GM19468 (cell line): Measurements from ENCODE around the gene HTRA2.

Experiments used
- ATAC-seq: cut with Tn5 transposase; IDR thresholded peaks from one replicate; pipeline ENCODE4 v1.9.1; 2021; ENCODE audit warnings: mild to moderate bottlenecking, moderate library complexity, moderate number of reproducible peaks; ENCODE audit not compliant: unreplicated experiment; ENCODE audit errors: extremely low read depth

The HTRA2 gene

DNA sequence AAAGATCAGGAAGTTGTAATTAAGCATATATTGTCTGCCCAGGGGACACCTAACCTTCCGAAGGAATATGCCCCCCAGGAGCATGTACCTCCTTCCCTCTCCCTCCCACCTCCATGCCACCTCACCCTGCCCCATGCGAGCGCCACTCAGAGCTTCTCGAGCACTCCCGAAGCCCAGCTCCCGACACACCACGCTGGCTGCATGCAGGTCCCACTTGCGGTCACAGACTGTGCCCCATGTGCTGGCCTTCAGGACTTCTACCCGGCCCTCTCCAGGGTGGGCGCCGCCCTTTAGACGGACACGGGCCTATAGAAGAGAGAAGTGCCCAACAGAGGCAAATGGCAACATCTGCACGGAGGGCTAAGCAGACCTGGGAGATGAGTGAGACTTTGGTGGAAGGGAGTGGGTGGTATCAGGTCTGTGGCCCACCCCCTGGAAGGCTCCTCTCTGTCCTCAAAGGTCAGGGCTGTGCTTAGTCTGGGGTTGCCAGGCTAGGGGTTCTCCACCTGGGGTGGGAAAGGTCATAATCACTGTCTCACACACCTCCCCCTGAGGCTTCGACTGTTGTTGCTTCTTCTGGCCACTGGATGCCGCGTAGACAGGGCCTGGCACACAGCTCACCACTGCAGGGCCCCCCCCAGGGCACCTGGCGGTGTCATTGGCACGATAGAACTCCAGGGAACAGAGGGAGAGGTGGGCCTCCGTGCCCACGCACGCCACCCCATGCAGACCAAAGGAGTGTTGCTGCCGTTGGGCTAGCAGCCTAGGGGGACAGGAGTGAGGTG, 6.6 kb downstream of the HTRA2 start:
- ATAC-seq: no peak

DNA sequence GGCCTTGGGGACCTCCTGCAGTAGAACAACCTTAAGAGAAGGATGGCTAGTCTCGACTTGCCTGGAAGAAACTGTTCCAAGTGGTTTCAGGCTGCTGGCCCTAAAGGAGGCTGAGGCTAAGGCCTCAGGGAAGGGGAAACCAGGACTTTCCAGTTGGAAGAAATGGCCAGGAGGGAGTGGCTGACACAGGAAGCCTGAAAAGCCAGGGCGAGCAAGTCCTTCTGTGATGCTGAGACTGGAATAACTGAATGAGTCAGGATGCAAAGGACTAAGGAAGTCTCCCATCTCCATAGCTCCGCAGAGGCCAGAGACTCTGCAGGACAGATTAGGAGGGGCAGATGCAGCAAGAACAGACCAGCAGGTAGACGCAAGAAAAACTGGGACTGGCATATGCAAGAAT, 7.4 kb downstream of the HTRA2 start:
- ATAC-seq: no peak

GRCh38 chr2:74538881-74539339, 9.2 kb downstream of the HTRA2 start:
- no peak for ATAC-seq

GRCh38 chr2:74540291-74540690, 10.6 kb downstream of the HTRA2 start:
- ATAC-seq: no peak

GRCh38 chr2:74542978-74543377, 13.2 kb downstream of the HTRA2 start:
- ATAC-seq: no peak

DNA sequence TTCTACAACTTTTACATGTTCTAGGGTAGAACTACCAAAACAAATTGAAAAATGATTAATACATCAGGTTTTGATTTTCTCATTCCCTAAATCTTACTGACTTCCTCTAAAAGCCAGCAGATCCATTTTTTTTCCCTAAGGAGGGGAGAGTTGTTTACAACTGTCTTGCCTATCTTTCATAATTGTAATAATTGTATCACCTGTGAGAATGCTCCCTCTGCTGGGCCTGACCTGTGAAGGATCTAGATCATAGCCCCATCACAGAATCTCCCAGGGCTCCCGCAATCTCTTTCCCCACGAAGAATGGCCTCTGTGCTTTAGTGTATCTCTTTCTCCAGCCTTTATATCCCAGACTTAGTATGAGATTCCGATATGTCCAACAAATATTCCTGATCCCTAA, 14.9 kb downstream of the HTRA2 start:
- ATAC-seq: no peak

DNA sequence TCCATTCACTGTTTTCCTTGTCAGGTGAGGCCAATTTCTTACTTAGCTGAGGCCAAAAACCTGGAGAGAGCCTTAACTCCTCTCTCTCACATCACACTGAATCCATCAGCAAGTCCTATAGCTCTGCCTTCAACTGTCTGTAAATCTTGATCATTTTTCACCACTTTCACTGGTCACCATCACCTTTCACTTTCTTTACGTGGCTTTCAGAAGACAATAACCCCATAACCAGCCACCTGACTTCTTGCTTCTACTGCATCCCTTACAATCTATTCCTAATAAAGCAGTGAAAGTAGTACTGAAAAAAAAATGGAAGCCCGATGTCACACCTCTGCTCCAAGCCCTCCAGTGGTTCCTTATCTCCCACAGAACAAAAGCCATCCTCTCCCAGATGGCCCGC, 16.3 kb downstream of the HTRA2 start:
- no peak for ATAC-seq

DNA sequence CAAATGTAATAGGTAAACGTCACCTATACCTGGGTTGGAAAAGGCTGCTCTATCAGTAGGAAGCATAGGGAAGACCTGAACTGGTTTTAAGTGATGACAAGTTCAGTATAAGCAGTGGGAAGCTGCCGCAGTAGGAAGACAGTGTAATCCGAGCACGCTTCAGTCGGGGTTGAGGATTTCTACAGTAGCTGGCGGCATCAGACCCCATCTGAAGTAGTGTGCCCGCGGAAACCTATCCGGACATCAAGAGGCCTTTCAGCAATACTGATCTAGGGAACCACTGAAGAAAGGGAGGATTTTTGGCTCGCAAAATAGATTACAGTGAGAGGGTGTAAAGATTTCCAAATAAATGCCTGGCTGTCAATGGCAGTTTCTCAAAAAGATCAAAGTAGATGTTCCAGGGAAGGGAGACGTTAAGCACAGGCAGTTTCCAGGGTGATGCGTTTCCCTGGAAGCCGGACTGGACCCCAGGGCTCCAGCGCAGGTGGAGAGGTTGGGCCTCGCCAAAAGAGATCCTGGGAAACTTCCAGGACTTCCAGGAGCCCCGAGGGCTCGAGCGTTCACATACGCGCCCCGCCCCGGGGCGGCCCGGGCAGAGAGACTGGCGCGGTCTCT, 18.7 kb downstream of the HTRA2 start:
- no peak for ATAC-seq

DNA sequence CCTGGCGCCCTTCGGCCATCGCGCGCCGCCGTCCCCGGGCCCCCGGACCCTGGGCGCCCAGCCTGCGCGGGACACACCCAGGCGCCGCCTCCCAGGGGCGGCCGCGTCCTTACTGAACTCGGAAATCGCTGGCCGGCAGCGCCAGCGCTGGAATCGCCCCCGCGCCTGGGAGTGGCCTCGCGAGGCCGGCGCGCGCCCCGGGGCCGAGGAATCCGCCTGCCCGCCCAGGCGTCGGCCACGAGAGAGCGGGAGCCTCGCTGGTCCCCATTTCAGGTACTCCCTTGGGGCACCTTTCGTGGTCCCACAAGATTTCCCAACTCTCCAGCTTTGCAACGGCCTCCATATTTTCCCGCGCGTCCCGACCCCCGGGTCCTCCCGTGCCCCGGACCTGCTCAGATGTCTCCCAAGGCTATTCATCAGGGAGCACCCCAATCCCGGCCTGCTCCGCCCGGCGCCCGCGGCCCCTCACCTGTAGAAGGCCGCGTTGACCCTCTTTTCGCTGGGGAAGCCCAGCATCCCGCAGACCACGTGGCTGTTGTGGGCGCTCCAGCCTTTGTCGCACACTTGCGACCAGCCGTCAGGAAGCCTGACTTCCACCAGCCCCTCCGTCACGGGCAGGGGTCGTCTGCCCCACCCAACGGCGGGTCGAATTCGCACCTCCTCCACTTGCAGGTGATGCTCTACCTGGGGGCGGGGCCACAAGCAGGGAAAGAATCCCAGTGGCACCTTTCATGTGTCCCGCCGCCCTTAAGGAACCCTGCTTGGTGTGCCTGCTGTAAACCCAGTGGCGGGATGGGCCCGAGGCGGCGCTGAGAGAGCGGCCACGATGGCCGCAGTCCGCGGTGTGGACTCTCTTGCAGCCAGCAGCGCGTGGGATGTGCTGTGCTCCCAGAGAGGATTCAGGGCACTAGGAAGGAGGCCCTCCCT, 19.4 kb downstream of the HTRA2 start:
- no peak for ATAC-seq

DNA sequence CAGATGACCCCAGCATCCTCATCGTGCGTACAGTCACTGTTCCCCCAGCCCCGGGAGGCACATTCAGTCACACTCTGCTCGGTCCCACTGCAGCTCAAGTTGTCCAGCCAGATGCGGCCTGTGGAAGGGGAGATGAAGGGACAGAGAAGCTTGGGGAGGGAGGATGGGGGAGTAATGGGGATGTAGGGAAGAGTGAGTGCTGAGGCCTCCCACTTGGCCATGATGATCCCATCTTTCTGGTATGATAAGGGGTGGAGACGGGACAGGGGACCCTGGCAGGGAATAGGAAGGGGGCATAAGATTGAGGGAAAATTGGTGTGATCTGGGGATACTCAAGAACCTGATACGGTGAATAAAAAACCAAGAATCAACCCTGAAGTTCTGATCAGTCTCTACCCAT, 20.5 kb downstream of the HTRA2 start:
- no peak for ATAC-seq

GRCh38 chr2:74551530-74551929, 21.8 kb downstream of the HTRA2 start:
- no peak for ATAC-seq

DNA sequence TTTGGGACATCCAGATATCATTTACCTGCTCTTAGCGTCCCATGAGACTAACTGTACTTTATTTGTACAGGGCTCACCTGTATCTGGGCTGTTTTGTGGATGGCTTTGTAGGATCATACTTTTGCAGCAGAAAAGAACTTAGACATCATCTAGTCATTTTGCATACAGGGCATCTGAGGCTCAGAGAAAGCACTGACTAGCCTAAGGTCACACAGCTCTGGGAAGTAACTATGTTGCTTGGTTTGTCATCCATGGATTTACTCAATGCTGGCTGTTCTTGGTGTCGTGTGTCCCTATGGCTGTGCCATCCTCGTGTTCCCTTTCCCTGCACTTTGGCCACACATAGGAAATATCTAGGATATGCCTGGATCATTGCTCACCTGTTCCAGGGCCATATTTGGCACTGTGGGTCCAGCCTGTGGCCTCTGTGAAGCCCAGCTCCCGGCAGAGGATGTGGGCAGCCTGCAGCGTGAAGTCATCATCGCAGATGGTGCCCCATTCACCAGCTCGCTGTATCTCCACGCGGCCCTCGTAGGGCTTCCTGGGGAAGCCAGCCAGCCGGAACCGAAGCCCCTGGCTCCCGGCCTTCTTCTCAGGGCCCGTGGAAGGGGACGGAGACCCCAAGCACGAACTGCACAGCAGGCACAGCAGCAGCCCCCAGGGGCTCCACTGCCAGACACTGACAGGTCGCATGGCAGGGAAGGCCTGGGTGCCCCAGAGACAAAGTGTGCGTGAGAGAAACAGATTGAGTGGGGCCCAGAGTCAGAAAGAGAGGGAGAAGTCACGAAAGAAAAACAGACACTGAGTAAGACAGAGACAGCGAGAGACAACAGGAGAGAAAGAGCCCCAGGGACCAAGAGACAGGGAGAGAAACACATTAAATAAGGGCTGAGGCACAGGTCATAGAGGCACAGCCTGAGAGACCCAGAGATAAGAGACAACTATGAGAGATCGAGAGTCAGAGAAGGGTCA, 22.5 kb downstream of the HTRA2 start:
- ATAC-seq: no peak

DNA sequence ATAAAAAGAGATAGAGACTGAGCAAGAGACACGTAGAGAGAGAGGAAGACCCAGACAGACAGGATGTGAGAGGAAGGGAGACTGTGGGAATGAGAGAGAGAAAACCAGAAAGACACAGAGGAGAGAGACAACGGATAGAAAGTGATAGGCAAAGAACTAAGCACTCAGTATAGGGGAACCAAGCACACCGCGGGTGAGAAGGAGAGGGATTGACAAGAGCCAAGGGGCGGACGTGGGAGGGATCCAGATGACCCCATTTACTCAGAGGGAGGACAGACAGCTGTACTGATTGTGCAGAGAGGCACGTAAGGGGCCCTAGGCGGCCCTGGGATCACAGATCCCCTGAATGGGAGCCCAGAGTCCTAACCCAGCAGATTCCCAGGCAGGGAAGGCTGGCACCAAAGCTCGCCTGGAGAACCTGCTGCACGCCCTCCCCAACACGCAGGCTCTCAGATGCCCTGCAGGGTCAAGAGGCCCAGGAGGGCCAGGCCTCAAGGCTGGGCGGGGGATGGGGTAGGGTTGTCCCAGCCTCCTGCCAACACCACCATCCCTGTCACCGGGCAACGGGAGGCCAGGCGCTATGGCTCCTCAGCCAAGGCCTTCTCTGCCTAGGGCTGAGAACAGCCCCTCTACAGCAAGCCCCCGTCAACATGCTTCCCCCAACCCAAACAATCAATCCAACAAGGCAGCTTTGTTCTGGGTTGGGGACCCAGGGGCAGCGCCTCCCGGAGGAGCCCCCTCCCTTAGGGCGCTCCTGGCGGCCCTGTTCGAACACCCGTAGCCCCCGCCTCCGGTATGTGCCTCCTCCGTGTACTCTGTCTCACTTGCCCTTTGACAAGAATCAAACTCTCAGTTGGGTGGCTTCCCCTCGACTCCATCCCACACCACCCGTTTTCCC, 23.4 kb downstream of the HTRA2 start:
- no peak for ATAC-seq

GRCh38 chr2:74553892-74554819, 24.4 kb downstream of the HTRA2 start, which contains the start of the genes DOK1 and LOXL3:
Gene DOK1 (plus strand): TSS chr2:74554720. CDS start chr2:74554755, 35 bp downstream.
Gene LOXL3 (minus strand): TSS chr2:74553942. CDS start chr2:74552634, 1,308 bp downstream.
- peak; percentile 23 for ATAC-seq

- ATAC-seq: no peak
These were observed 25.2 kb downstream of the HTRA2 start for GRCh38 chr2:74554820-74555531.

- no peak for ATAC-seq
These were observed 25.9 kb downstream of the HTRA2 start for GRCh38 chr2:74555610-74556103.

DNA sequence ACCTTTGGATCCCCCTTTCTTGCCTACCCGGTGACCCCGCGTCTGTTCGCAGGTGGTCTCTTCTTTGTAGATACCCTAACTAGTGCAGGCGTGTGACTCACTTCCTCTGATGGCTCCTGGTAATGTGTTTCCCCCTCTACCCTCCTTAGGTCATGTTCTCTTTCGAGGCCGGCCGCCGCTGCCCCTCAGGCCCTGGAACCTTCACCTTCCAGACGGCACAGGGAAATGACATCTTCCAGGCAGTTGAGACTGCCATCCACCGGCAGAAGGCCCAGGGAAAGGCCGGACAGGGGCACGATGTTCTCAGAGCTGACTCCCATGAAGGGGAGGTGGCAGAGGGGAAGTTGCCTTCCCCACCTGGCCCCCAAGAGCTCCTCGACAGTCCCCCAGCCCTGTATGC, 26.4 kb downstream of the HTRA2 start:
- no peak for ATAC-seq
